DND-41 (cell line): ENCODE measurements around the gene RCC2.

Experiments
- CTCF ChIP-seq: IDR thresholded peaks from 2 replicates; pipeline ENCODE4 v1.5.1; 2012; ENCODE audit warnings: borderline replicate concordance, low read length, moderate library complexity, mild to moderate bottlenecking; ENCODE audit not compliant: poor library complexity, severe bottlenecking; ENCODE audit errors: extremely low read depth
- EZH2 ChIP-seq: IDR thresholded peaks from 3 replicates; pipeline ENCODE4 v1.6.1; 2012; ENCODE audit warnings: borderline replicate concordance, low read depth, mild to moderate bottlenecking, moderate library complexity, low read length, inconsistent platforms; ENCODE audit not compliant: severe bottlenecking

- TF ChIP-seq EZH2 (no peak), CTCF (no peak)
Measured at GRCh38 chr1:17438318-17439249, 893 bp downstream of the RCC2 start.
